Astrocyte (in vitro differentiated cells and primary cell): Measurements from ENCODE around the gene PBLD.

Experiments used
- CTCF ChIP-seq: IDR thresholded peaks from 2 replicates; pipeline ENCODE4 v1.5.1; 2011; ENCODE audit warnings: low read depth, mild to moderate bottlenecking, inconsistent platforms, low read length, moderate library complexity; ENCODE audit not compliant: insufficient read depth
- EZH2 ChIP-seq: IDR thresholded peaks from 2 replicates; pipeline ENCODE4 v1.6.1; 2012; ENCODE audit warnings: mild to moderate bottlenecking, low read length, inconsistent platforms; ENCODE audit not compliant: insufficient read depth

GRCh38 chr10:68233046-68233445, 99.7 kb downstream of the PBLD start:
- TF ChIP-seq CTCF: no peak
- no peak for TF ChIP-seq EZH2
